HepG2 (cell line): Measurements from ENCODE around the gene SLC39A2. TPM values are rescaled to one million over a fixed set of nuclear protein-coding genes. Genes with fewer than 3 reads are reported as not detected.

ENCODE experiments used
- ATF3 ChIP-seq: sonication (generic); formaldehyde crosslinking; IDR thresholded peaks from 2 replicates; pipeline ENCODE4 v1.4.0; 2020; ENCODE audit warnings: missing genetic modification reagents
- ESRRA ChIP-seq: sonication (generic); formaldehyde crosslinking; IDR thresholded peaks from 2 replicates; pipeline ENCODE4 v1.5.1; 2020; ENCODE audit warnings: mild to moderate bottlenecking, low read depth, missing genetic modification reagents
- FIP1L1 ChIP-seq: fragments of 200-400 bp; formaldehyde crosslinking; IDR thresholded peaks from 2 replicates; pipeline ENCODE4 v1.6.1; 2018; ENCODE audit warnings: low read depth, mild to moderate bottlenecking, low read length, moderate library complexity, borderline replicate concordance; ENCODE audit not compliant: insufficient read depth
- HMG20B ChIP-seq: conservative IDR thresholded peaks from 2 replicates; pipeline ENCODE4 v1.6.1; 2016; ENCODE audit warnings: missing genetic modification reagents, missing compliant biosample characterization
- KDM6A ChIP-seq: IDR thresholded peaks from 2 replicates; pipeline ENCODE4 v1.6.1; 2016; ENCODE audit warnings: low read depth
- MATR3 ChIP-seq: sonication (generic); formaldehyde crosslinking; IDR thresholded peaks from 2 replicates; pipeline ENCODE4 v1.4.0; 2020; ENCODE audit warnings: missing genetic modification reagents
- NCOR1 ChIP-seq: fragments of 200-600 bp; sonication (generic); IDR thresholded peaks from 2 replicates; pipeline ENCODE4 v1.7.0; 2017; ENCODE audit warnings: antibody characterized with exemption, low read length, borderline replicate concordance
- NFATC3 ChIP-seq: sonication (generic); formaldehyde crosslinking; IDR thresholded peaks from 2 replicates; pipeline ENCODE4 v1.5.1; 2020; ENCODE audit warnings: mild to moderate bottlenecking, missing genetic modification reagents
- NFE2L2 ChIP-seq: fragments of 150-350 bp; IDR thresholded peaks from 2 replicates; pipeline ENCODE4 v1.6.1; 2014; ENCODE audit warnings: low read length
- NFRKB ChIP-seq: fragments of 450-650 bp; IDR thresholded peaks from 2 replicates; pipeline ENCODE4 v1.6.1; 2017
- NFYC ChIP-seq: IDR thresholded peaks from 2 replicates; pipeline ENCODE4 v1.6.1; 2016; ENCODE audit warnings: missing genetic modification reagents, missing compliant biosample characterization
- PAF1 ChIP-seq: IDR thresholded peaks from 2 replicates; pipeline ENCODE4 v1.6.1; 2016; ENCODE audit warnings: missing genetic modification reagents, missing compliant biosample characterization
- SIN3A ChIP-seq: IDR thresholded peaks from 2 replicates; pipeline ENCODE4 v1.6.1; 2011; ENCODE audit warnings: low read depth, mild to moderate bottlenecking, control low read depth, low read length, borderline replicate concordance
- SNAPC2 ChIP-seq: sonication (generic); formaldehyde crosslinking; IDR thresholded peaks from 2 replicates; pipeline ENCODE4 v1.8.1; 2022; ENCODE audit warnings: mild to moderate bottlenecking, missing genetic modification reagents
- SRF ChIP-seq: IDR thresholded peaks from 2 replicates; pipeline ENCODE4 v1.6.1; 2011; ENCODE audit warnings: mild to moderate bottlenecking, low read depth, low read length, moderate library complexity
- THYN1 ChIP-seq: sonication (generic); formaldehyde crosslinking; IDR thresholded peaks from 2 replicates; pipeline ENCODE4 v1.8.1; 2023; ENCODE audit warnings: low read depth, mild to moderate bottlenecking, moderate library complexity, missing genetic modification reagents, borderline replicate concordance
- ZNF138 ChIP-seq: sonication (generic); formaldehyde crosslinking; IDR thresholded peaks from 2 replicates; pipeline ENCODE4 v1.5.0; 2020; ENCODE audit warnings: mild to moderate bottlenecking, low read depth, missing genetic modification reagents
- ZNF253 ChIP-seq: sonication (generic); formaldehyde crosslinking; IDR thresholded peaks from 2 replicates; pipeline ENCODE4 v1.8.0; 2022; ENCODE audit warnings: mild to moderate bottlenecking, missing genetic modification reagents, borderline replicate concordance
- ZNF281 ChIP-seq: sonication (generic); formaldehyde crosslinking; IDR thresholded peaks from 2 replicates; pipeline ENCODE4 v1.4.0; 2020; ENCODE audit warnings: missing genetic modification reagents, borderline replicate concordance
- ZNF484 ChIP-seq: sonication (generic); formaldehyde crosslinking; IDR thresholded peaks from 2 replicates; pipeline ENCODE4 v1.5.1; 2020; ENCODE audit warnings: mild to moderate bottlenecking, low read depth, missing genetic modification reagents, borderline replicate concordance
- ZNF564 ChIP-seq: sonication (generic); formaldehyde crosslinking; IDR thresholded peaks from 2 replicates; pipeline ENCODE4 v1.8.1; 2023; ENCODE audit warnings: mild to moderate bottlenecking, missing genetic modification reagents
- ZNF878 ChIP-seq: sonication (generic); formaldehyde crosslinking; IDR thresholded peaks from 2 replicates; pipeline ENCODE4 v1.8.1; 2023; ENCODE audit warnings: mild to moderate bottlenecking, missing genetic modification reagents, moderate library complexity
- polyA plus RNA-seq, 8 experiments: library from polyadenylated mRNA; depleted of rRNA in 3 of 8; stranded (reverse) in 7 of 8; unstranded in 1 of 8; fragments of >200 nt; fragmentation: Illumina TruSeq in 4 of 8; extraction: Trizol in 4 of 8; gene quantifications; 2 replicates each; pipeline versions ENCODE4 v1.2.1 to v1.2.3, GENCODE V29; 2011 to 2016; ENCODE audit warnings: low read depth in 4 of 8, missing spikeins in 1 of 8, mixed read lengths in 1 of 8; ENCODE audit not compliant: insufficient read depth in 1 of 8
- total RNA-seq, 5 experiments: library from RNA; depleted of rRNA; stranded (reverse); fragments of >200 nt; fragmentation: Illumina TruSeq; extraction: Trizol; gene quantifications; 2 replicates each; pipeline ENCODE4 v1.2.3, GENCODE V29; 2016; ENCODE audit warnings: low read depth in 1 of 5

Gene SLC39A2
- total and polyA plus RNA-seq, 2 of the 13 experiments (the other 11 are each of a cell fraction or from before 2014, with no cell fraction given), result 0.08 to 0.11 TPM

GRCh38 chr14:21024585-21025370 lies 25.7 kb downstream of the SLC39A2 start, which contains the start of gene NDRG2 (continued):
- TF ChIP-seq ATF3 (CRISPR knock-in tag) (0 out of 2 replicates have a peak, but pooled peaks have one; percentile 47), PAF1 (no peak), FIP1L1 (no peak), ZNF484 (CRISPR knock-in tag) (no peak), ESRRA (CRISPR knock-in tag) (no peak), KDM6A (CRISPR knock-in tag) (no peak), SRF (0 out of 2 replicates have a peak, but pooled peaks have one; percentile 9), NFATC3 (CRISPR knock-in tag) (no peak), ZNF564 (CRISPR knock-in tag) (peak; percentile 79; the same call in 1 of the 2 replicates), ZNF281 (CRISPR knock-in tag) (peak; percentile 98), NFYC (CRISPR knock-in tag) (no peak), NCOR1 (no peak), SIN3A (peak; percentile 58; the same call in 1 of the 2 replicates), SNAPC2 (no peak), ZNF253 (CRISPR knock-in tag) (0 out of 2 replicates have a peak, but pooled peaks have one; percentile 59), HMG20B (no peak), MATR3 (CRISPR knock-in tag) (no peak), THYN1 (CRISPR knock-in tag) (no peak), NFRKB (no peak), ZNF138 (CRISPR knock-in tag) (peak; percentile 61; the same call in 1 of the 2 replicates), NFE2L2 (no peak), ZNF878 (CRISPR knock-in tag) (no peak)
